Mesenchymal stem cell (in vitro differentiated cells and primary cell): ENCODE data around the gene ERGIC1.
A peak's percentile ranks its signal among the peaks of the same experiment; 100 is the strongest.

Experiments used
- DNase-seq: peaks from one replicate; pipeline ENCODE4 v3.0.0-alpha.2; 2013
- H2AFZ ChIP-seq: one replicate; pipeline ENCODE4 v1.6.1; 2013; ENCODE audit warnings: low read depth, mild to moderate bottlenecking, control low read depth, inconsistent platforms, low read length, moderate library complexity
- H2AK5ac ChIP-seq: 2 replicates; pipeline ENCODE4 v1.6.1; 2013; ENCODE audit warnings: low read length, moderate library complexity, mild to moderate bottlenecking, inconsistent platforms; ENCODE audit not compliant: severe bottlenecking
- H2BK120ac ChIP-seq: one replicate; pipeline ENCODE4 v1.6.1; 2013; ENCODE audit warnings: low read depth, mild to moderate bottlenecking, inconsistent platforms, low read length, moderate library complexity
- H2BK12ac ChIP-seq, 2 experiments: one replicate each; pipeline ENCODE4 v1.6.1; 2013; ENCODE audit warnings: inconsistent platforms in 2 of 2, low read length in 2 of 2, mild to moderate bottlenecking in 2 of 2, moderate library complexity in 2 of 2, control low read depth in 1 of 2
- H2BK15ac ChIP-seq: one replicate; pipeline ENCODE4 v1.6.1; 2013; ENCODE audit warnings: mild to moderate bottlenecking, low read depth, inconsistent platforms; ENCODE audit not compliant: poor library complexity, severe bottlenecking
- H2BK5ac ChIP-seq: 2 replicates; pipeline ENCODE4 v1.6.1; 2013; ENCODE audit warnings: low read depth, mild to moderate bottlenecking, low read length, control low read depth, inconsistent platforms; ENCODE audit not compliant: poor library complexity, severe bottlenecking
- H3K14ac ChIP-seq, 2 experiments: one replicate each; pipeline ENCODE4 v1.6.1; 2013; ENCODE audit warnings: inconsistent platforms in 2 of 2, low read length in 2 of 2, control low read depth in 1 of 2, mild to moderate bottlenecking in 1 of 2, moderate library complexity in 1 of 2
- H3K18ac ChIP-seq, 2 experiments: one replicate each; pipeline ENCODE4 v1.6.1; 2013; ENCODE audit warnings: inconsistent platforms in 2 of 2, low read length in 2 of 2, control low read depth in 1 of 2, low read depth in 1 of 2, mild to moderate bottlenecking in 1 of 2
- H3K23ac ChIP-seq, 2 experiments: one replicate each; pipeline ENCODE4 v1.6.1; 2013; ENCODE audit warnings: inconsistent platforms in 2 of 2, low read length in 2 of 2, mild to moderate bottlenecking in 2 of 2, moderate library complexity in 2 of 2, control low read depth in 1 of 2
- H3K27ac ChIP-seq: 2 replicates; pipeline ENCODE4 v1.5.1; 2013; ENCODE audit warnings: mild to moderate bottlenecking, moderate library complexity, low read length, control low read depth, inconsistent platforms; ENCODE audit not compliant: poor library complexity, severe bottlenecking
- H3K27me3 ChIP-seq, 2 experiments: 2 replicates each; pipeline versions ENCODE4 v1.6.1 to v1.7.0; 2013; ENCODE audit warnings: low read length in 2 of 2, mild to moderate bottlenecking in 2 of 2, moderate library complexity in 2 of 2, control low read depth in 1 of 2, inconsistent platforms in 1 of 2; ENCODE audit not compliant: control insufficient read depth in 1 of 2, insufficient read depth in 1 of 2
- H3K36me3 ChIP-seq, 2 experiments: 2 replicates each; pipeline versions ENCODE4 v1.6.1 to v1.7.0; 2013; ENCODE audit warnings: low read length in 2 of 2, control low read depth in 1 of 2, inconsistent platforms in 1 of 2, low read depth in 1 of 2, mild to moderate bottlenecking in 1 of 2; ENCODE audit not compliant: insufficient read depth in 2 of 2, control insufficient read depth in 1 of 2
- H3K4ac ChIP-seq, 2 experiments: one replicate each; pipeline ENCODE4 v1.6.1; 2013; ENCODE audit warnings: inconsistent platforms in 2 of 2, low read length in 2 of 2, mild to moderate bottlenecking in 2 of 2, moderate library complexity in 2 of 2, control low read depth in 1 of 2, low read depth in 1 of 2
- H3K4me1 ChIP-seq: 2 replicates; pipeline ENCODE4 v1.6.1; 2013; ENCODE audit warnings: low read depth, low read length, control low read depth; ENCODE audit not compliant: control insufficient read depth, insufficient read depth
- H3K4me2 ChIP-seq: 2 replicates; pipeline ENCODE4 v1.6.1; 2013; ENCODE audit warnings: low read length, mild to moderate bottlenecking, inconsistent platforms; ENCODE audit not compliant: poor library complexity, severe bottlenecking
- H3K4me3 ChIP-seq, 2 experiments: 2 replicates each; pipeline versions ENCODE4 v1.5.1 to v1.7.0; 2013; ENCODE audit warnings: low read length in 2 of 2, mild to moderate bottlenecking in 2 of 2, control low read depth in 1 of 2, low read depth in 1 of 2; ENCODE audit not compliant: insufficient read depth in 1 of 2
- H3K79me1 ChIP-seq: replicated peaks from 2 replicates; pipeline ENCODE4 v1.6.1; 2013; ENCODE audit warnings: mild to moderate bottlenecking, control low read depth, low read length, inconsistent platforms; ENCODE audit not compliant: poor library complexity, severe bottlenecking
- H3K9ac ChIP-seq: 2 replicates; pipeline ENCODE4 v1.7.0; 2013; ENCODE audit warnings: mild to moderate bottlenecking, low read length, moderate library complexity
- H3K9me3 ChIP-seq: 2 replicates; pipeline ENCODE4 v1.7.0; 2013; ENCODE audit warnings: mild to moderate bottlenecking, low read length; ENCODE audit not compliant: control insufficient read depth
- H4K8ac ChIP-seq: one replicate; pipeline ENCODE4 v1.6.1; 2013; ENCODE audit warnings: inconsistent platforms, mild to moderate bottlenecking, low read length, moderate library complexity
- H4K91ac ChIP-seq: one replicate; pipeline ENCODE4 v1.6.1; 2013; ENCODE audit warnings: mild to moderate bottlenecking, low read length, inconsistent platforms
- WGBS: methylation state at CpG from one replicate; pipeline ENCODE4 v1.1.7; 2013; ENCODE audit warnings: mixed read lengths; 5-methylcytosine and 5-hydroxymethylcytosine counted together

ERGIC1 gene

DNA sequence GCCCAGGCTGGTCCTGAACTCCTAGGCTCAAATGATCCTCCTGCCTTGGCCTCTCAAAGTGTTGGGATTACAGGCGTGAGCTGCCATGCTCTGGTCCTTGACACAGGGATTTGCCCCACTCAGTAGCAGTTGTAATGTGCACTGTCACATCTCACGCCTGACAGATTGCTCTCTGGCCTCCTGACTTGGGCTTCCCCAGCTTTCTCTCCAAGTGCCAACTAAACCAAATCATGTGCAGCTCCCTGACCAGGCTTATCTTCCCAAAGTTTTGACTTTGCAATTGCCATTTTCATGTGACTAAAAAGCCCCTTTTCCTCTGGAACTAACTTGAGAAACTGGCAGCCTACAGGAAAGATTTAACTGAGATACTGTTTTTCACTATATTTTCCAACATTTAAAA, 135.9 kb downstream of the ERGIC1 start:
- Histone ChIP-seq H3K9me3 (no peaks in the 10 kb centered on the region), H3K4me3 (no peak overlapping the region), H3K4ac (no peak overlapping the region), H2BK120ac (no peak overlapping the region), H3K9ac (no peak overlapping the region), H3K14ac (no peak overlapping the region), H2BK5ac (no peak overlapping the region), H2BK12ac (no peak overlapping the region), H3K4me1 (peaks cover 8% of the 10 kb centered on the region), H2AK5ac (no peak overlapping the region), H3K27me3 (no peaks in the 10 kb centered on the region), H2AFZ (no peak overlapping the region), H3K27ac (no peak overlapping the region), H4K8ac (no peak overlapping the region), H4K91ac (no peak overlapping the region), H3K79me1 (peaks cover 10% of the 10 kb centered on the region), H3K4me2 (no peak overlapping the region), H3K18ac (no peak overlapping the region), H3K36me3 (peaks cover 16 to 36% of the 10 kb centered on the region in 2 experiments), H2BK15ac (no peak overlapping the region), H3K23ac (no peak overlapping the region)
- WGBS: 96% methylated on average over 2 of the region's 2 CpGs
- DNase-seq: no peak

DNA sequence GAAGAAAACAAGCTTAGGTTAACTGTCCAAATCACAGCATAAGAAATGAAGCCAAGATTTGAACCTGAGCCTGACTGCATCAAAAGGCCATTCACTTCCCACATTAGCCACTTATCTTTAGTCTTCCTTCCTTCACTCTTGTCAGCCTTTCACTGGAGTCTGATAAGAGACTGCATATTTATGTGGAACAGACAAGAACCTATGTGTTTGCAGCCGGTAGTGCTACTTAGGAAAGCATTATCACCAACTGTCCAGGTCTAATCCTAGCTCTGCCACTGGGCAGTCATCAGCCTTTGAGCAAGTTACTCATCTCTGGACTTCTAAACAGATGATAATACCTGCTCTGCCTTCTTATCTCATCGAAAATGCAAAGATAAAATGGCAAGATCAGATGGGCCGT, 137.4 kb downstream of the ERGIC1 start:
- Histone ChIP-seq H3K27ac (no peak overlapping the region), H3K14ac (no peak overlapping the region), H2BK15ac (no peak overlapping the region), H2BK12ac (no peak overlapping the region), H3K9me3 (no peaks in the 10 kb centered on the region), H4K8ac (no peak overlapping the region), H3K4me1 (peaks cover 8% of the 10 kb centered on the region), H2BK5ac (no peak overlapping the region), H2BK120ac (no peak overlapping the region), H3K4me3 (no peak overlapping the region), H3K23ac (no peak overlapping the region), H3K27me3 (no peaks in the 10 kb centered on the region), H3K4me2 (no peak overlapping the region), H2AFZ (no peak overlapping the region), H3K36me3 (peaks cover 11 to 27% of the 10 kb centered on the region in 2 experiments), H3K4ac (no peak overlapping the region), H3K9ac (no peak overlapping the region), H3K79me1 (peaks cover 6% of the 10 kb centered on the region), H3K18ac (no peak overlapping the region), H2AK5ac (no peak overlapping the region), H4K91ac (no peak overlapping the region)
- WGBS: 100% methylated on average over 1 of the region's 3 CpGs
- DNase-seq: no peak

DNA sequence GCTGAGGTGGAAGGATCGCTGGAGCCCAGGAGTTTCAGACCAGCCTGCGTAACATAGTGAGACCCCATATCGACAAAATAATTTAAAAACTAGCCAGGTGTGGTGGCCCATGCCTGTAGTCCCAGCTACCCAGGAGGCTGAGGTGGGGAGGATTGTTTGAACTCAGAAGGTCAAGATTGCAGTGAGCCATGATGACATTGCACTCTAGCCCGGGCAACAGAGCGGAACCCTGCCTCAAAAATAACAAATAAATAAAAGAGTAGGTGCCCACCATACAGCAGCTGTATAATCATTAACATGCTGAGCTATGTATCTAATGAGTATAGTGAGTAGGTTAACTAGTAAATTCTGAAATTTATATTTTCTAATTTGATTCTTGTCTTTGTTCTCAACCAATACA, 138.5 kb downstream of the ERGIC1 start:
- Histone ChIP-seq H3K18ac (no peak overlapping the region), H2BK120ac (no peak overlapping the region), H3K4ac (no peak overlapping the region), H2BK5ac (no peak overlapping the region), H3K27me3 (peaks cover 0 to 4% of the 10 kb centered on the region in 2 experiments), H3K23ac (no peak overlapping the region), H3K9ac (peak overlapping the region; percentile 41), H3K4me2 (no peak overlapping the region), H2AFZ (no peak overlapping the region), H4K8ac (no peak overlapping the region), H3K9me3 (no peaks in the 10 kb centered on the region), H3K27ac (no peak overlapping the region), H4K91ac (no peak overlapping the region), H3K14ac (no peak overlapping the region), H2BK15ac (no peak overlapping the region), H2AK5ac (no peak overlapping the region), H3K4me3 (no peak overlapping the region), H3K79me1 (peaks cover 3% of the 10 kb centered on the region), H2BK12ac (no peak overlapping the region), H3K36me3 (peaks cover 11 to 25% of the 10 kb centered on the region in 2 experiments), H3K4me1 (peaks cover 8% of the 10 kb centered on the region)
- WGBS: 100% methylated on average over 3 of the region's 5 CpGs
- DNase-seq: no peak

DNA sequence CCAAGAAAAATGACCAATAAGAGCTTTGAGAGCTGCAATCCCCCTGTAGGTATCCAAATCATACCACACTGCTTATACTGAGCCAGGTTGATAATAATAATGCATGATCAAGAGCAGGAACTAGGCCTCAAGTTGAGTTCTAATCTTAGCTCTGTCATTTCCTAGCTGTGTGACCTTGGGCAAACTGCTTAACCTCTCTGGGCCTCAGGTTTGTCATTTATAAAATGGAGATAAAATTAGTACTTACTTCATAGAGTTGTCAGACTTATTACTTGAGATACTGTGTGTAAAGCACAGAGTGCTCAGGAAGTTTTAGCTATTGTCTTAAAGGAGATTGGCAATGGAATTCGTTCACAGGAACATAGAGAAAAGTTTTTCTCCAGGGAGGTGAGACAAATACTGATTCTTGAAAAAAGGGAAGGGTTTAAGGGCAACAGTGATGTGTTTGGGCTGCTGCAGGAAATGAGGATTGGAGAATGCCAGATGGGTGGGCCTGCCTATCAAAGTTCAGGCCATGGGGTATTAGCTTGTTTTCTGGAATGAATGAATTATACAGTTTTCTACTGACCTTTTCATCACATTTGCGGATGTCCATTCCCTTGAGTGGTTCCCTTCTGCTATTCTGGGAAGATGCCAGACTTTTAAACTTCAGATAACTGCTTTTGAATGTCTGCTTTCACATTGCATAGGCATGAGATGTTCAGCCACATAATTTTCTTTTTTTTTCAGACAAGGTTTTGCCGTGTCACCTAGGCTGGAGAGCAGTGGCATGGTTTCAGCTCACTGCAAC, 139.3 kb downstream of the ERGIC1 start:
- Histone ChIP-seq H3K14ac (no peak overlapping the region), H3K4me2 (peak overlapping the region; percentile 43), H2BK15ac (no peak overlapping the region), H3K27ac (peak overlapping the region; percentile 16), H3K18ac (no peak overlapping the region), H3K23ac (no peak overlapping the region), H3K4ac (no peak overlapping the region), H3K4me1 (peaks cover 8% of the 10 kb centered on the region), H2BK5ac (no peak overlapping the region), H3K4me3 (no peak overlapping the region), H2AK5ac (no peak overlapping the region), H2AFZ (no peak overlapping the region), H3K79me1 (peaks cover 1% of the 10 kb centered on the region), H3K9me3 (no peaks in the 10 kb centered on the region), H3K36me3 (peaks cover 10 to 17% of the 10 kb centered on the region in 2 experiments), H4K8ac (no peak overlapping the region), H3K27me3 (peaks cover 0 to 4% of the 10 kb centered on the region in 2 experiments), H2BK12ac (no peak overlapping the region), H2BK120ac (no peak overlapping the region), H3K9ac (peak overlapping the region; percentile 41), H4K91ac (no peak overlapping the region)
- DNase-seq: no peak
- 82% methylated on average over 3 of the region's 3 CpGs for WGBS
